Measurements from ENCODE around the gene ASNSD1.

- TF ChIP-seq CTCF (IDR thresholded peaks at IDR 0.05; ENCODE audit: insufficient read depth, low read depth, low read length) (no peak), EZH2 (IDR thresholded peaks at IDR 0.05; ENCODE audit: insufficient read depth, low read length) (no peak)
Observed at GRCh38 chr2:189614585-189614984, 46.7 kb upstream of the ASNSD1 start.

Measured in astrocyte (in vitro differentiated cells and primary cell).